ENCODE measurements around the gene FHAD1. TPM values are rescaled to one million over a fixed set of nuclear protein-coding genes. Genes with fewer than 3 reads are reported as not detected.

Gene FHAD1
- total and polyA plus RNA-seq, 9 of the 15 experiments (the other 6 are each of a cell fraction or from before 2014, with no cell fraction given), result 0.32 to 2.1 (median 1.5) TPM; not detected in 1

DNA sequence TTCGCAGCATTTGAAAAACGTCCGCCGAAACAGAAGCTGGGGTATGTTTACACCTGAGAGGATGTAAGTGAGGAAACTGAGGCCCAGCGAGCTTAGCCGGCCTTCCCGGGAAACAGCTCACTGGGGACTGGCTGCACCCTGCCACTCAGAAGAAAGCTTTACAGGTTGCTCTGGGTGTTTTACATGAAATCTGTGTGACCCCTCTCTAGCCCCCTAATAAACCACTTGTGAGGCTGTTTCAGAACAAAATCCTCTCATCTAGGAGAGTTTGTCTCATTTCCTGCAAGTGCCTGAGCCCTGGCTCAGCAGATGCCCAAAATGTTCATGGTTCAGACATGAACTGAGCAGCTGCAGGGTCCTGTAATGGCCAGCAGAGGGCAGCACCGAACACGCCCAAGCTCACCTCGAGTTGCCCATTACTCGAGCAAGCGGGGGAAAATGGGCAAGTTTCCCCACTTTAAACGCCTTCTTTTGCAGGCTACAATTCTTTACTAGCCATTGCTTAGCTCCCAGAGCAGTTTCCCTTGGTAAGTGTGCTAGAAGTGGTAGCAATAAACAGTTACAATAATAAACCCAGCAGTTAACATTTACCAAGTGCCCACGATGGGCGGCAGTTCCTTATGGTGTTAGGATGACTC is 76.4 kb downstream of the FHAD1 start (continued):
- TF ChIP-seq KLF1 (tag; IDR thresholded peaks at IDR 0.05) (no peak), MNT (conservative IDR thresholded peaks at IDR 0.05) (peak in 1 of 2 experiments; percentile 7; a peak in 1 of 4 replicates), RREB1 (CRISPR knock-in tag; IDR thresholded peaks at IDR 0.05) (peak; percentile 66; the same call in 1 of the 2 replicates), ZNF586 (CRISPR knock-in tag; conservative IDR thresholded peaks at IDR 0.05) (no peak), POLR2A (conservative IDR thresholded peaks at IDR 0.05) (no peak), KLF16 (IDR thresholded peaks at IDR 0.05) (0 out of 2 replicates have a peak, but pooled peaks have one; percentile 42), IRF1 (CRISPR knock-in tag; IDR thresholded peaks at IDR 0.05; ENCODE audit: borderline replicate concordance) (no peak), NCOA2 (IDR thresholded peaks at IDR 0.05; ENCODE audit: partially characterized antibody in 2 of 2) (no peak), CUX1 (CRISPR knock-in tag; IDR thresholded peaks at IDR 0.05) (peak; percentile 32; the same call in 1 of the 2 replicates), ELF4 (CRISPR knock-in tag; IDR thresholded peaks at IDR 0.05) (no peak), NFATC3 (IDR thresholded peaks at IDR 0.05) (no peak), XRCC5 (IDR thresholded peaks at IDR 0.05; ENCODE audit: low read depth, low read length) (peak; percentile 90)
- TF ChIP-seq, protein P1, sequence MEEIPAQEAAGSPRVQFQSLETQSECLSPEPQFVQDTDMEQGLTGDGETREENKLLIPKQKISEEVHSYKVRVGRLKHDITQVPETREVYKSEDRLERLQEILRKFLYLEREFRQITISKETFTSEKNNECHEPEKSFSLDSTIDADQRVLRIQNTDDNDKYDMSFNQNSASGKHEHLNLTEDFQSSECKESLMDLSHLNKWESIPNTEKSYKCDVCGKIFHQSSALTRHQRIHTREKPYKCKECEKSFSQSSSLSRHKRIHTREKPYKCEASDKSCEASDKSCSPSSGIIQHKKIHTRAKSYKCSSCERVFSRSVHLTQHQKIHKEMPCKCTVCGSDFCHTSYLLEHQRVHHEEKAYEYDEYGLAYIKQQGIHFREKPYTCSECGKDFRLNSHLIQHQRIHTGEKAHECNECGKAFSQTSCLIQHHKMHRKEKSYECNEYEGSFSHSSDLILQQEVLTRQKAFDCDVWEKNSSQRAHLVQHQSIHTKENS (CRISPR knock-in tag; IDR thresholded peaks at IDR 0.05), result no peak

Measured in K562 (cell line).